ENCODE measurements around the gene CACNG1.

DNA sequence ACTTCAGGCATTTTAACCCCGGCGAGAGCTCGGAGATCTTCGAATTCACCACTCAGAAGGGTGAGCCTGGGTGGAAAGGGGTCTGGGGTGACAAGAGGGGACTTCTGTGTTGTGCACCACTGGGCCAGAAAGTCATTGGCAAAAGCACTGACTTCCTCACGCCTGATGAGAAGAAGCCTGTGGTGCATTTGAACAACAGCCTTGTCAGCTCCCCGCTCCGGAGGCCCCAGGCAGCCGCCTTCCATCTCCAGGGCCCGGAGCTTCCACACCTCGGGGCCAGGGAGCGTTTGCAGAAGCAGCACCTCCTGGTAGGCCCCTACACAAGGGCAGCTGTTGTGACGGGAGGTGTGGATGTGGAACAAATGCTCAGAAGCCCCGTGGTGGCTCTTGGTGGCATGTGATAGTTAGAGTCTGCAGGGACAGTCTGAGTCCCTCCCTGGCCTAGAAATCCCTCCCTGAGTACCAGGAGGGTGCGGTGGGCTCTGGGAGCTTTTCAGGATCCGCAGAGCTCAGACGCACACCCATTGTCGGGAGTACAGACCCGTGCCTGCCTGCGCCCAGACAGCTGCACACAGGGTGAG is 9.7 kb downstream of the CACNG1 start:
- TF ChIP-seq, protein P1, sequence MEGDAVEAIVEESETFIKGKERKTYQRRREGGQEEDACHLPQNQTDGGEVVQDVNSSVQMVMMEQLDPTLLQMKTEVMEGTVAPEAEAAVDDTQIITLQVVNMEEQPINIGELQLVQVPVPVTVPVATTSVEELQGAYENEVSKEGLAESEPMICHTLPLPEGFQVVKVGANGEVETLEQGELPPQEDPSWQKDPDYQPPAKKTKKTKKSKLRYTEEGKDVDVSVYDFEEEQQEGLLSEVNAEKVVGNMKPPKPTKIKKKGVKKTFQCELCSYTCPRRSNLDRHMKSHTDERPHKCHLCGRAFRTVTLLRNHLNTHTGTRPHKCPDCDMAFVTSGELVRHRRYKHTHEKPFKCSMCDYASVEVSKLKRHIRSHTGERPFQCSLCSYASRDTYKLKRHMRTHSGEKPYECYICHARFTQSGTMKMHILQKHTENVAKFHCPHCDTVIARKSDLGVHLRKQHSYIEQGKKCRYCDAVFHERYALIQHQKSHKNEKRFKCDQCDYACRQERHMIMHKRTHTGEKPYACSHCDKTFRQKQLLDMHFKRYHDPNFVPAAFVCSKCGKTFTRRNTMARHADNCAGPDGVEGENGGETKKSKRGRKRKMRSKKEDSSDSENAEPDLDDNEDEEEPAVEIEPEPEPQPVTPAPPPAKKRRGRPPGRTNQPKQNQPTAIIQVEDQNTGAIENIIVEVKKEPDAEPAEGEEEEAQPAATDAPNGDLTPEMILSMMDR (conservative IDR thresholded peaks at IDR 0.05; ENCODE audit: low read depth, low read length): no peak
- TF ChIP-seq EZH2 (IDR thresholded peaks at IDR 0.05; ENCODE audit: borderline replicate concordance, low read depth, low read length, poor library complexity, severe bottlenecking): no peak
